Mucosa of rectum (tissue), 2 donors: ENCODE measurements around the gene TFEB.

Source experiments
- H3K27ac ChIP-seq, 2 donors: one replicate each; pipeline ENCODE4 v1.7.0; 2013; ENCODE audit warnings: inconsistent platforms in 2 of 2, low read depth in 2 of 2, low read length in 2 of 2
- H3K27me3 ChIP-seq, 2 donors: one replicate each; pipeline ENCODE4 v1.7.0; 2013; ENCODE audit warnings: low read length in 2 of 2; ENCODE audit not compliant: control insufficient read depth in 2 of 2, insufficient read depth in 2 of 2
- H3K36me3 ChIP-seq, 2 donors: one replicate each; pipeline ENCODE4 v1.7.0; 2013; ENCODE audit warnings: low read length in 2 of 2; ENCODE audit not compliant: control insufficient read depth in 2 of 2, insufficient read depth in 2 of 2
- H3K4me1 ChIP-seq, 2 donors: one replicate each; pipeline ENCODE4 v1.7.0; 2013; ENCODE audit warnings: low read length in 2 of 2, mild to moderate bottlenecking in 1 of 2; ENCODE audit not compliant: control insufficient read depth in 2 of 2, insufficient read depth in 2 of 2
- H3K4me3 ChIP-seq, 2 donors: one replicate each; pipeline ENCODE4 v1.7.0; 2013; ENCODE audit warnings: low read length in 2 of 2
- H3K9ac ChIP-seq, 2 donors: one replicate each; pipeline ENCODE4 v1.7.0; 2013; ENCODE audit warnings: low read length in 2 of 2, low read depth in 1 of 2, mild to moderate bottlenecking in 1 of 2
- H3K9me3 ChIP-seq, 2 donors: one replicate each; pipeline ENCODE4 v1.7.0; 2013; ENCODE audit warnings: low read length in 2 of 2; ENCODE audit not compliant: control insufficient read depth in 2 of 2
- donor health status: healthy.
- donor health status: Normal muscosa, but diverticular disease.

The TFEB gene

DNA sequence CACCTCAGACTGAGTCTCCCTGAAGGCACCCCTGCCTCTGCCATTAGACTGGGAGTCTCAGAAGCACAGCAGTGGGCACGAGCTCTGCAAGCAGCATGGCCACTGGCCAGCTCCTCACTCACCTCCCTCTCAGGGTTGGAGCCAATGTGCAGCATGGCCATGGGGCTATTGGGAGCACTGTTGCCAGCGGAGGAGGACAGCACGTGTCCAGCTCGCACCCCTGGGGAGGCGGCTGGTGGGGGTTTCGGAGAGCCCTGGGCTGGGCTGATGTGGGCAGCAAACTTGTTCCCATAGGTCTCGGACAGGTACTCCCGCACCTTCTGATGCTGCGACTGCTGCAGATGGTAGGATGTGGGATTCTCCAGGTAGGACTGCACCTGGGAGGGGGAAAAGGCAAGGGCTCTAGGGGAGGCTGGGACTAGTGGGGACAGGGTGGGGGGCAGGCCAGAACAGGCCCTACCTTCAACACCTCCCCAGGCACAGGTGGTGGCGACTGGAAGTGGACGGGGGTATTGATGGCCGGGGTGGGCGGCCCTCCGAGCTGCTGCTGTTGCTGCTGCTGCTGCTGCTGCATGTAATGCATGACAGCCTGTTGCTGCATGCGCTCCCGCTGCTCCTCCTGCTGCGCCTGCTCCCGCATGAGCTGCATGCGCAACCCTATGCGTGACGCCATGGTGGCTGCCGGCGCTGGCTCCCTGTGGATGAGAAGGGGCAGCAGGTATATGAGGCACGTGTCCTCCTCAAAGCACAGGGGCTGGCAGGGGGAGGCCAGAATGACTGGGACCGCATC lies 44.7 kb downstream of the TFEB start:
- Histone ChIP-seq H3K27me3 (no peaks in the 10 kb centered on the region), H3K36me3 (peaks cover 19 to 35% of the 10 kb centered on the region in 2 donors), H3K4me1 (peaks cover 2 to 9% of the 10 kb centered on the region in 2 donors), H3K27ac (no peak overlapping the region), H3K4me3 (no peak overlapping the region), H3K9ac (no peak overlapping the region), H3K9me3 (no peaks in the 10 kb centered on the region)

DNA sequence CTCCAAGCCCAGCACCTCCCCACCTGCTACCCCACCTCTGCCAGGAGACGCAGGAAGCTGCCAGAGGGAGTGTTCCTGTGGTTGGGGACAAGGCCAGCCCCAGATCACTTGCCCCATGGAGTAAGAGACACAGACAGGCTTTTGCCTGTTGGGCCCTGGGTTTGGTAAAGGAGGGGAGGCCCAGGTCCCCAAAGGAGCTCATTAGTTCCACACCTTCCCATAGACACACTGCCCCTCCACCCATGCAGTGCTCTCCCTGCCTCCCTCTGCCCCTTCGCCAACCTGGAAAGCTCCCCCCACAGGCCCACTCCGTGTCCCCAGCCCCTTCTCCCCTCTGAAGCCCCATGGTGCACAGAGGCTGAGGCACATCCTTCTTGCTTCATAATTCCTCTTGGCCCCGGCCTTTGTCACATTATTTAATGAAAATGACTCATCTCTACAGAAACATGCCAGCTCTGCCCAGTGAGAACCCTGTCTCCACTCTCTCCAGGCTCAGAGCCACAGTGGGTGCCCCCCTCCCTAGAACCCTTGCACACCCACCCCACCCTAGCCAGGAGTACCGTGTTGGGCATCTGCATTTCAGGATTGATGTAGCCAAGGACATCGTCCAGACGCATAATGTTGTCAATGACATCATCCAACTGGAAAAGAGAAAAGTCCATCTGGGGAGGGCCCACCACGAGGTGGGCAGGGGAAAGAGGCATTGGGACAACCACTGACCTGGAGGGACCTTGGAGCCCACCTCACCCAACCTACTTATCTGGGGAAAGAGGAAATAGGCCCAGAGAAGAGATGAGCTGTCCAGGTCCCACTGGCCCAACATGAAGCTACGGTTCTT lies 46.0 kb downstream of the TFEB start:
- no peak overlapping the region for H3K9ac ChIP-seq

GRCh38 chr6:41688256-41688965 lies 47.0 kb downstream of the TFEB start:
- Histone ChIP-seq H3K4me1 (peaks cover 3 to 9% of the 10 kb centered on the region in 2 donors), H3K9me3 (no peaks in the 10 kb centered on the region), H3K4me3 (no peak overlapping the region), H3K27ac (no peak overlapping the region), H3K9ac (no peak overlapping the region), H3K27me3 (no peaks in the 10 kb centered on the region), H3K36me3 (peaks cover 24 to 41% of the 10 kb centered on the region in 2 donors)

More for the DNA sequence above, 46.0 kb downstream of the TFEB start:
- Histone ChIP-seq H3K9me3 (no peaks in the 10 kb centered on the region), H3K27ac (no peak overlapping the region), H3K27me3 (no peaks in the 10 kb centered on the region), H3K4me1 (peaks cover 2 to 9% of the 10 kb centered on the region in 2 donors), H3K36me3 (peaks cover 24 to 41% of the 10 kb centered on the region in 2 donors), H3K4me3 (no peak overlapping the region)

GRCh38 chr6:41687501-41688175 lies 47.8 kb downstream of the TFEB start:
- H3K9me3 ChIP-seq = no peaks in the 10 kb centered on the region
- H3K36me3 ChIP-seq = peaks cover 24 to 41% of the 10 kb centered on the region in 2 donors
- no peak overlapping the region for H3K9ac ChIP-seq
- peak overlapping the region in 1 of 2 donors; percentile 23 for H3K27ac ChIP-seq
- H3K4me3 ChIP-seq = no peak overlapping the region
- H3K27me3 ChIP-seq = no peaks in the 10 kb centered on the region
- H3K4me1 ChIP-seq = peaks cover 9 to 16% of the 10 kb centered on the region in 2 donors

DNA sequence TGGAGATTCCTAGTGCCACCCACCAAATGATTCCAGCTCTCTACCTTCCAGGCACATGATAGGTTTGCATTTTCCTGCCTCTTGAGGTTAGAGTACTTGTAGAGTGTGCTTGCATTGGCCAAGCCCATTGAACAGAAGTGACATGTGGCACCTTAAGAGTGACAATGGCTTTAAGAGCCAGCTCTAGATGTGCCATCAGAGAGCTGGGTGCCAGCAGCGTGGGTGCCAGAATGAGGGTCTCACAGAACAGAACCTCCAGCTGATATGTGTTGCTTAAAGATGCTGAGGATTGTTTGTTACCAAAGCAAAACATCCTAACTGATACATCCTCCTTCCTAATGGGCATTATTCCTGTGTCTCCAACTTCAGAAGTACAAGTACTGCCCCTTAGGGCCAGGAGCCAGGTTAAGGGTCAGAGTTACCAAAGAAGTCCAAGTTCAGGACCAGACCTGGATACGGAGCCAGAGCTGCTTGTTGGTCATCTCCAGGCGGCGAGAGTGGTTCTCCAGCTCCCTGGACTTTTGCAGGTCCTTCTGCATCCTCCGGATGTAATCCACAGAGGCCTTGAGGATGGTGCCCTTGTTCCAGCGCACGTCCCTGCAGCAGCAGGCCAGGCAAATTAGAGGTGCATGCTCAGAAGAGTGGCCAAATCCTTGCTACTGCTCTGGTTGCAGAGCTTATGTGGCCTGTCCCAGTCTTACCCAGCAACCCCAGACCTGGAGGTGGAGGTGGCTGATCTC lies 49.6 kb downstream of the TFEB start:
- no peak overlapping the region for H3K4me3 ChIP-seq

GRCh38 chr6:41684311-41685180 lies 50.9 kb downstream of the TFEB start:
- H3K4me1 ChIP-seq = peaks cover 13 to 19% of the 10 kb centered on the region in 2 donors
- no peak overlapping the region for H3K9ac ChIP-seq
- H3K27me3 ChIP-seq = no peaks in the 10 kb centered on the region
- no peaks in the 10 kb centered on the region for H3K9me3 ChIP-seq
- no peak overlapping the region for H3K27ac ChIP-seq
- no peak overlapping the region for H3K4me3 ChIP-seq
- peaks cover 17 to 27% of the 10 kb centered on the region in 2 donors for H3K36me3 ChIP-seq

More for the DNA sequence above, 49.6 kb downstream of the TFEB start:
- Histone ChIP-seq H3K36me3 (peaks cover 21 to 36% of the 10 kb centered on the region in 2 donors), H3K27ac (no peak overlapping the region), H3K9me3 (no peaks in the 10 kb centered on the region), H3K9ac (no peak overlapping the region), H3K27me3 (no peaks in the 10 kb centered on the region), H3K4me1 (peaks cover 13 to 19% of the 10 kb centered on the region in 2 donors)

DNA sequence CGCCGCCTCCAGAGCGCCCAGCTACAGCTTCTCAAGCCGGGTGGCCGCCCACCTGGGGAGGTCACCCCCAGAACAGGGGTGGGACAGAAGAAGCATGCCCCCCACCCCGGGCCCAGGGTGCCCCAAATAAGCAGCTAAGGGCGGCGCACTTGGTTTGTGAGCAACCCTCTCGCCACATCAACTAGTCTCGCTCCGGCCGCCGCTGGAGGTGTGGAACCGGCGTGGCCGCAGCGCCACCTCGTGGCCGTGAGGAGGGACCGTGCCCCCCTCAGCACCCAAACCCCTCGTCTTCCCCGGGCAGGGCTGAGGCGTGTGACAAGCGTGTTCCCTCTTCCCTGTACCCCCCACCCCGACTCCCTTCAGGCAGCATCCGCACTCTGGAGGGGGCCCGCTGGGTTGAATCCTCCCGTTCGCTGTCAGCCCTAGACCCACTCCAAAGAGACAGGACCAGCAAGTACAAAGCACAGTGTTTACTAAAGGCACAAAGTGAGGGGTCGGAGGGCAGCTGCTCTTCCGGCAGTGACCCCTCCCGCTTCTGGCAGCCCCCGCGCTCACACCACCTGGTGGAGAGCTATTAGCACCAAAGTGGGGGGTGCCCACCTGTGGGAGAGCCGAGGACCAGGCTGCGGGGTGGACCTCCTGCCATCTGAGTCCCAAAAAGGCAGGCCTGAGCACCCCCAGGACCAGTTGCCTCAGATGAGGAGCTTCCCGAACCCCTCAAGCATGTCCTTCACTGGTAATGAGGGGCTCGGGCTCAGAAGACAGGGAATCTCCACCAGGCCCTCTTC lies 51.7 kb downstream of the TFEB start:
- peak overlapping the region; percentile 38 to 68 for H3K4me3 ChIP-seq
- H3K27ac ChIP-seq = peak overlapping the region in 1 of 2 donors; percentile 67
- H3K9me3 ChIP-seq = no peaks in the 10 kb centered on the region
- peak overlapping the region; percentile 68 to 74 for H3K9ac ChIP-seq
- peaks cover 17 to 25% of the 10 kb centered on the region in 2 donors for H3K36me3 ChIP-seq
- H3K27me3 ChIP-seq = no peaks in the 10 kb centered on the region
- H3K4me1 ChIP-seq = peaks cover 13 to 19% of the 10 kb centered on the region in 2 donors

- Histone ChIP-seq H3K9ac (peak overlapping the region; percentile 68 to 74), H3K4me3 (peak overlapping the region; percentile 38 to 68), H3K36me3 (peaks cover 17 to 22% of the 10 kb centered on the region in 2 donors), H3K9me3 (no peaks in the 10 kb centered on the region), H3K4me1 (peaks cover 13 to 19% of the 10 kb centered on the region in 2 donors), H3K27me3 (no peaks in the 10 kb centered on the region), H3K27ac (peak overlapping the region in 1 of 2 donors; percentile 67)
These were observed 52.2 kb downstream of the TFEB start for GRCh38 chr6:41683273-41683522.
